HG03280 (cell line): ENCODE results near the gene CNOT2.
"Not testable (repeated sequence)": the region's sequence is repeated elsewhere in the genome, so short reads cannot be mapped to it uniquely, and the experiment has no call there.

Experiments used
- ATAC-seq: cut with Tn5 transposase; IDR thresholded peaks from one replicate; pipeline ENCODE4 v1.9.1; 2021; ENCODE audit warnings: mild to moderate bottlenecking, moderate library complexity; ENCODE audit not compliant: unreplicated experiment

The CNOT2 gene

DNA sequence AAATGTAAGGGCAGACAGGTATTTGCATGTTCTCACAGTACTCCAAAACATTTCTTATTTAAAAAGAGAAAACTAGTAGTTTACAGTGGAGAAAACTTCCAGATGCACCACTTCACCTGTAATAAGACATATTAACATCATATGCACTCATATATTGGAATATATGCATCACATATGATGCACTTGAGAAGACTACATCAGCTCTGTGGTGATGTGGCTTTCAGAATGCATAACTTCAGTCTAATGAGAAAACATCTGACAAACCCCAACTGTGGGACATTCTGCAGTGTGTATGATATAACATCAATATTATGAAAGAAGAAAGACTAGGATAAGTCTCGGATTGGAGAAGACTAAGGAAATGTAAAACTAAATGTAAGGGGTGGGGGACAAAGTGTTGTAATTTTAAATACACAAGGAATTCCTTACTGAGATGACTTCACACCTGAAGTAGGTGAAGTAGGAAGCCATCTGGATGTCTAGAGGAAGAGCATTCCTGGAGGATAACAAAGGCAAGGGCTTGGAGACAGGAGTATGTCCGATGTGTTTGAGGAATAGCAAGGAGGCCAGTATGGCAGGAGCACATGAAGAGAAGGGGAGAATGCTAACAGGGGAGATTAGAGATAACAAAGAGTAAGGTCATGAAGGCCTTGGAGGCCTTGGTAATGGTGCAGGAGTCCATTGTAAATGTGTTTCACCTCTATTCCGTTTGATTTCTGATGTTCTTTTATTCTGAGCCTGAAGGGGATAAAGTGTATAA lies 49.0 kb downstream of the CNOT2 start:
- no peak for ATAC-seq

DNA sequence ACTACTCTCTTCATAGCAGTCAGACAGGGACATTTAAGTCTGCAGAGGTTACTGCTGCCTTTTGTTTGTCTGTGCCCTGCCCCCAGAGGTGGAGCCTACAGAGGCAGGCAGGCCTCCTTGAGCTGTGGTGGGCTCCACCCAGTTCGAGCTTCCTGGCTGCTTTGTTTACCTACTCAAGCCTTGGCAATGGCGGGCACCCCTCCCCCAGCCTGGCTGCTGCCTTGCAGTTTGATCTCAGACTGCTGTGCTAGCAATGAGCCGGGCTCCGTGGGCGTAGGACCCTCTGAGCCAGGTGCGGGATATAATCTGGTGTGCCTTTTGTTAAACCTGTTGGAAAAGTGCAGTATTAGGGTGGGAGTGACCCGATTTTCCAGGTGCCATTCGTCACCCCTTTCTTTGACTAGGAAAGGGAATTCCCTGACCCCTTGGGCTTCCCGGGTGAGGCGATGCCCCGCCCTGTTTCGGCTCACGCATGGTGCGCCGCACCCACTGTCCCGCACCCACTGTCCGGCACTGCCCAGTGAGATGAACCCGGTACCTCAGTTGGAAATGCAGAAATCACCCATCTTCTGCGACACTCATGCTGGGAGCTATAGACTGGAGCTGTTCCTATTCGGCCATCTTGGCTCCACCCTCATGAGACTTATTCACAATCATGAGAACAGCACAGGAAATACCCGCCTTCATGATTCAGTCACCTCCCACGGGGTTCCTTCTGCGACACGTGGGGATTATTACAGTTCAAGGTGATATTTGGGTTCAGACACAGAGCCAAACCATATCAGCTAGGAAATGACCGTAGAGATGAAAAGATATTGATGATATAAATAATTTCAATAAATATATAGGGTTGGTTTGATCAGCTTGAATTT lies 61.7 kb downstream of the CNOT2 start:
- ATAC-seq: not testable (repeated sequence)

DNA sequence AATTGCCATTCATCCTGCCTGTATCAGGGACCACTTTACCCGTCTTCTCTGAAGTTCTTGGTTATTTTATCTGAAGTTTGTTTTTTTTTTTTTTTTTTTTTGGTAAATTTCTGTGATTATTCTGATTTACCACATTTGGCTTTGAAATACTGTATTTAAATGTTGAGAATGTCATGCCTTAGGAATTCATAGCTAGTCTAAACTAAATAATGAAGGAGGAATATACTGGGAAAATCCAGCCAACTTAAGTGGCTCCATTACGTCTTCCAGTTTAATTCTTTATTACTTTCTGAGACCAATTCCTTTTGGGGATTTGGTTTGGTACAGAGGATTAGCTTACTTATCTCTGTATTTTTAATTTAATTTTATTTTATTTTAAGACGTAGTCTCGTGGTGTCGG lies 62.6 kb downstream of the CNOT2 start:
- no peak for ATAC-seq

DNA sequence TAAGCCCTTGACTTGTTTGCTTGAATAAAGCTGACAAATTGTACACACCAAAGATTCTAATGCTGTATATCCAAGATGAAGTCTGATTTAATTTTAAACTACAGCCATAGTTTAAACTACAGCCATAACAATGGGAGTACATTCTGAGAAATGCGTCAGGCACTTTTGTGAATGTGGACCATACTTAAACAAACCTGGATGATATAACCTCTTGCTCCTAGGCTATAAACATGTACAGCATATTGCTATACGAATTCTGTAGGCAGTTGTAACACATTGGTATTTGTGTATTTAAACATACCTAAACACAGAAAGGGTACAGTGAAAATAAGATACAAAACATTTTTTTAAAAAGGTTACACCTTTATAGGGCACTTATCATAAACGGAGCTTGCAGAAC lies 63.4 kb downstream of the CNOT2 start:
- no peak for ATAC-seq

DNA sequence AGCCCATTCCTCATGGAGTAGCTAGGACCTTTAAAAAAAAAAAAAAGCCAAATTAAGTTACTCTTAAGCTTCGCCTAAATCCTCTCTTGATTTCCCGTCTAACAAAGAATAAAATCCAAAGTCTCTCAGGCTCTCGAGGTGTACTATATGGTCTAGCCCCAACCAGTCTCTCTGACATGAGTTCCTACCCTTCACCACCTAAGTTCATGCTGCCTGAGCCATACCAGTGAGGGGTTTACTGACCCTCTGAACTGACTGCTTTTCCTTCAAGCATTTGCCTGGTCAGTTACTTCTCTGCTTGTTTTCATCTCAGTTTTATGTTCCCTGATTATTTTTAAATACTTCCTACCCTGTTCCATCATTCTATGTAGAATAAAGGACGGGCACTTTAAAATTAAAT lies 64.6 kb downstream of the CNOT2 start:
- ATAC-seq: no peak

DNA sequence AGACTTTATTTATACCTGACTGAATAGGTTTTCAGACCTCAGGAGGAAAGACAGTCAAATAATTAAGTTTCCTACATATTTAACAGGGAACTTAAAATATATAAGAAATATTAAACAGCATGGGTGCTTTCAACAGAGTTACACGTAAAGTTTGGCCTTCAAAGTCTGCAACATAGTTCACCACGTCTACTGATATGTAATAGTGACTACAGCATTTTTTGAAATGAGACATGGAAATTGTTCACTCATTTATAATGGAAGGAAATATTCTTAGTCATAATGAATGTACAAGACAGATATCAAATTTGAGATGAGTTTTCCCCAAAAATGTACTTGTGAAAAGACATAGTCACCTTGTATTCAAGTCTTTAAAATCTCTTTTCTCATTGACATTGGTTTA lies 66.1 kb downstream of the CNOT2 start:
- no peak for ATAC-seq

DNA sequence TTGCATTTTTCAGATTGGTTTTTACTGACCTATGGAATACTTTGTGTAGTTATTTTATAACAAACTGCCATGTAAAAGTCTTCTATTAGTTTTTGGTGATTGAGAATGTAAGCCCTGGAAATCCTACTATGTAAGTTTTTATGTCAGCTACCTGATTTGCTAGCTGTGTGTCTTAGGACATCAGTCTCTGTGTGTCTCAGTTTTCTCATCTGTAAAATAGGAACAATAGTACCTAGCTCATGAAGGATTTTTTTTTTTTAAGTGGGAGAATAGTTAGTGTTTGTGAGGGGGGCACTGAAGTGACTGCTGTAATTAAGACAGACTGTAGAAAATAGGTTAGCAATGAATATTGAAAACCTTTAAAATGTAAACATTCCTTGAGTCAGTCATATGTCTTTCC lies 70.9 kb downstream of the CNOT2 start:
- ATAC-seq: no peak

DNA sequence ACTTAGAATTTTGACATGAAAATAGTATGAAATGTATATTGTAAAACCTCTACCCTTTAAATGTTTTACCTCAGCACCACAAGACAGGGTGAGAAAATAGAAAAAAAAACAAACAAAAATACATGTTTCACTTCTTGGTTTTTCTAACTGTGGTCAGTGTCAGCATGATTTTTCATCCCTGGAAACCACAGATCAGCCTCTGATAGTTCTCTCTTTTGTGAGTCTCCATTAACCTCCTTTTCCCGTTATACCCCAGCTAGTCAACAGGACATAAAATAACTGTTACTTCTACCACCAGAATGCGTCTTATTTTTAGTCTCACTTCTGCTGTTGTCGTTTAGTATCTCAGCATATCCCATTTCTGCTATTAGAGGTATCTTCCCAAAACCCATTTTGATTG lies 74.5 kb downstream of the CNOT2 start:
- peak; percentile 93 for ATAC-seq

DNA sequence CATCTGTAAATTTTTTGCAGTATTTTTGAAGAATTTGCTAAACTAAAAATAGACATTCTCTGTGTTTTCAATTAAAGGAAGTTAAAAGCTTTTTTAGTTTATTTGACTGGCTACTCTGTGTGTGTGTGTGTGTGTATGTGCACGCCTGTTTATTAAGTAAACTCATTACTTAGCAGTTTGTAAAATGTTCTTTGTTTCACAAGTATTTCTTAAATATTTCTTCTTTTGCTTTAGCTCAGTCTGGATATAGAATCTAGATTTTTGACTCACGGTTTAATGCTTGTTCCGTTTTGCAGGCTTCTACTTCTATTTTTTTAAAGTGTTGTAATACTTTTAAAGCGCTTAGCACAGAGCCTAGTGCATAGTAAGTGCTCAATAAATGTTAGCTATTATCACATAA lies 76.4 kb downstream of the CNOT2 start:
- no peak for ATAC-seq

DNA sequence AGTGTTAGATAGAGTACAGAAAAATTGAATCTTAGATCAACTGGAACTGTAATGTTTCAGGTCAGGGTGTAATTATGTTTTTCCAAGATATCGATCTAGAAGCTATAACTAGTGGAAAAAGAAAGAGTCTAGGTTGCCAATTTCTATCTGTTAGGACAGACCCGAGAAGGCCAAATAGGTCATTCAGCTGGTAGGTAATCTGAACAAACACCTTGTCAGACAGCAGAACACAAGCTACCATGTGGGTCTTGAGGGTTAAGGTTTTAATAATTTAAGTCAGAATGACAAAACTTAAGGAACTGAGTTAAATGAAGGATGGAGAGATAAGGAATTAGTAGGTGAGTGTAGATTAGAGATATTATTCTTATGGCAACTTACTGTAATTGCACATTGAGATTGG lies 78.0 kb downstream of the CNOT2 start:
- no peak for ATAC-seq

DNA sequence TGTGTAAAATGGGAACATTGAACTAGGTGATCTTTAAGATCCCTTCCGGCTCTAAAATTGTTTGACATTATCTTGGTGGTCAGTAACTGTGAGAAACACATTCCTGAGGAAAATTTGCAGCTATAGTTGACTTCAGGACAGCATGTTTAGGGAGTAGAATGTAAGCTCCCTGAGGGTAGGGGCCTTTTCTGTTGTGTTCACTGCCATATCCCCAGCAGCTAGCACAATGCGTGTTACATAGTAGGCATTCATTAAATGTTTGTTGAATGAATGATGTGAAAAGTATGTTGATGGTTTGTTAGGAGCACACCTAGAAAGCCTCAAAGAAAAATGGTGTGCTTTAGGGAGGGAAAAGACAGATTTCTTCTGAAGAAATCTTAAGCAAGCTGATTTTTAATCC lies 84.3 kb downstream of the CNOT2 start:
- no peak for ATAC-seq

DNA sequence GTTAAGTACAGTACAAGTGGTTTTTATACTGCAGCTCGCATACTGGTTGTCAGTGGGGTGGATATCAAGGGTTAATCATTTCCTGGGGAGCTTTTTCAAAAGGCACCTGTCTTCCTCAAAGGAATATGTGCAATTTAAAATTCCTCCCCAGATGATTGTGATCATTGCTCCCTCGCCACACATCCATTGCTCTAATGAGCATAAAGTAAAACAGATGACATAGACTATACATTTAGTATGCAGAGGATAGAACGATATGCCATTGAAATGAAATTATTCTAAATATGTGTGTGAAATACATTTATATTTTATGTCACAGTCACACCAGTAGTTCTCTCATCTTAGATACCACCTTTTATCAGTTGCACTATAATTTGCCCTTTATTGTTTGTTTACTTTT lies 86.5 kb downstream of the CNOT2 start:
- no peak for ATAC-seq

DNA sequence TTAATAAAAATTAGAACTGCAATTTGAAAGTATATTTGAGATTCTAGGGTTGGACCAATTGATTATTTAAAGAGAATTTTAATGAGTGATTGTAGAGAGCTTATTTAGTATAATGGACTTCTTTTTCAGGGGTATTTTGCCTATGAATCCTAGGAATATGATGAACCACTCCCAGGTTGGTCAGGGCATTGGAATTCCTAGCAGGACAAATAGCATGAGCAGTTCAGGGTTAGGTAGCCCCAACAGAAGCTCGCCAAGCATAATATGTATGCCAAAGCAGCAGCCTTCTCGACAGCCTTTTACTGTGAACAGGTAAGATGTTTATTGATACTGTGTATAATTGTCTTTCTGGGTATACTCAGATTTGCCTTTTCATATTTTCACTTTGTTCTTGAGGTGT lies 86.9 kb downstream of the CNOT2 start:
- no peak for ATAC-seq

DNA sequence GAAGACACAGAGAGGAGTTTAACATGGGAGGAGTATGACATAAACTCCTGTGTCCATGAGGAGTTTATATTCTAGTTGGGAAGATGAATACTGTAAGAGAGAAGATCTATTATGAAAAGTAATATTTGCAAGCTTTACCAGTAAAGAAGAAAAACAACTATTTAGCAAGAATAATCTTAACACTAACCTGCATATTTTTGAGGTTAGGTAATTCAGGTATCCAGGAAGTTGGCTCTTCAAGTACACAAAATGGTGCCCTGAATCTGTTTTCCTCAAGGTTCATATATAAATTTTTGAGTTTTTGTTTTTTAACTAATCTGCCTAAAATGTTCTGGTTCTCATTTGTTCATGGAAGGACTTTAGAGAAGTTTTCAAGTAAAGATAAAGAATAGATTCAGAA lies 89.0 kb downstream of the CNOT2 start:
- no peak for ATAC-seq

DNA sequence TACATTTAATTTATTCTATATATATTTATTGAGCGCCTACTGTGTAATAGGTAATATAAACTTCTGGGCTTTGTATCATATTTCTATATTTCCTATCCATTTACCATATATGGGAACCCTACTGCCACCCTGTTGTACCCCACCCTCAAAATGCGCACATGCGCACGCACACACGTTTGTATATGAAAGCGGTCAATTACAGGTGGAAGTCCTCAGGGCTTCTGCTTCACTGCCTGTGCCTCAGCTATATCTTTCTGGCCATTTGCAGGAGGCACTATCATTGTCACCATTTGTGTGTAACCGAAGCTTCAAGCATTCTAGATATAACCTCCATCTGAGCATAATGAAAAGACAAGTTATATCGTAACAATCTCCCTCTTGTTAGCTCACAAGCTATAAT lies 91.5 kb downstream of the CNOT2 start:
- ATAC-seq: no peak

DNA sequence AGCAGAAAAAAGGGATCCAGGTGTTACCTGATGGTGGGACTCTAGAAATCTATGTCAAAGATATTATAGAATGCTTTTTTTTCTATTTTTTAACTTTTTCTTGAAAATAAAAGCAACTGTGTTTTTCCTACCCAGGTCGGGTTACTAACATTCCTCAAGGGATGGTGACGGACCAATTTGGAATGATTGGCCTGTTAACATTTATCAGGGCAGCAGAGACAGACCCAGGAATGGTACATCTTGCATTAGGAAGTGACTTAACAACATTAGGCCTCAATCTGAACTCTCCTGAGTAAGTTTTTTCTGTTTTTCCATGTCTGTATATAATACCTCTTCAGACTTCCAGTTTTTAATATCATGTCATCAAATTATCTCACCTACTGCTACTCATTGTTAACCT lies 95.3 kb downstream of the CNOT2 start:
- ATAC-seq: no peak

DNA sequence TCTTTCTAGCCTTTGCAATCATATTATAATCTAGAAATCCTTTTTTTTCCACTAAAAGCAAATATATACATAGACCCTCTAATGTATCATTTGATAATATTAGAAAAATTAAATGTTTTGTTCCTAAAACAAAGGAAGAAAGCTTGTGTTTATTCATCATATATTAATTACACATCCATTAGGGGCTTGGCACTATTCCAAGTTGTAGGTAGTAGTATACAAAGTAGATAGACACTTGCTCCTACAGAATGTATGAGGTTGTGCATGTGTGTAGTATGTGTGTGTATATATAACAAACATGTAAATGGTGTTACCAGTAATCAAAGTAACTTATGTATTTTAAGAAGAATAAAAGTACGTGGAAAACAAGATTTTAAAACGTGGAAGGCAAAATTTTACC lies 107.8 kb downstream of the CNOT2 start:
- no peak for ATAC-seq

DNA sequence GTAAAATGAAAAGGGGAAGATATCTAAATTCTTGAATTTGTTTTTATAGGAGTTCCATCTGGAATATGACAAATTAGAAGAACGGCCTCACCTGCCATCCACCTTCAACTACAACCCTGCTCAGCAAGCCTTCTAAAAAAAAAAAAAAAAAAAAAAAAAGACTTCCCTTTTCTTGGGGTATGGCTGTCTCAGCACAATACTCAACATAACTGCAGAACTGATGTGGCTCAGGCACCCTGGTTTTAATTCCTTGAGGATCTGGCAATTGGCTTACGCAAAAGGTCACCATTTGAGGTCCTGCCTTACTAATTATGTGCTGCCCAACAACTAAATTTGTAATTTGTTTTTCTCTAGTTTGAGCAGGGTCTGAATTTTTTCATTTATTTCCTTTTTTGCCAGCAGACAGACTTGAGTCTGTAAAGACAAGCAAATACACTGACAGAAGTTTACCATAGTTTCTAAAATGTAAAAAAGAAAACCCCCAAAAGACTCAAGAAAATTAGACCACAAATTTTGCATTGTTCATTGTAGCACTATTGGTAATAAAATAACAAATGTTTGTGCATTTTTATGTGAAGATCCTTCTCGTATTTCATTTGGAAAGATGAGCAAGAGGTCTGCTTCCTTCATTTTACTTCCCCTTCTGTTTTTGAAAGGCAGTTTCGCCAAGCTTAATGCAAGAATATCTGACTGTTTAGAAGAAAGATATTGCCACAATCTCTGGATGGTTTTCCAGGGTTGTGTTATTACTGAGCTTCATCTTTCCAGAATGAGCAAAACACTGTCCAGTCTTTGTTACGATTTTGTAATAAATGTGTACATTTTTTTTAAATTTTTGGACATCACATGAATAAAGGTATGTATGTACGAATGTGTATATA lies 110.8 kb downstream of the CNOT2 start:
- no peak for ATAC-seq

DNA sequence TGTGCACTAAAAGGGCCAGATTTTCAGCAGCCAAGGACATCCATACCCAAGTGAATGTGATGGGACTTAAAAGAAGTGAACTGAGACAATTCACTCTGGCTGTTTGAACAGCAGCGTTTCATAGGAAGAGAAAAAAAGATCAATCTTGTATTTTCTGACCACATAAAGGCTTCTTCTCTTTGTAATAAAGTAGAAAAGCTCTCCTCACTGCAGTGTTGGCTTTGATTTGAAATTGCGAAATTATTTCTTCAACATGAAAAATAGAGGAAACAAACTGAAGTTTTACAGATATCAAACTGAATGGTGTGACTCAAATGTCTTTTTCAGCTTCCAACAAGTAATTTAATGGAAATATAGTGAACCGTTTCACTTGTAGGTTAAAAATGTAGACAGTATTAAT lies 111.6 kb downstream of the CNOT2 start:
- no peak for ATAC-seq

DNA sequence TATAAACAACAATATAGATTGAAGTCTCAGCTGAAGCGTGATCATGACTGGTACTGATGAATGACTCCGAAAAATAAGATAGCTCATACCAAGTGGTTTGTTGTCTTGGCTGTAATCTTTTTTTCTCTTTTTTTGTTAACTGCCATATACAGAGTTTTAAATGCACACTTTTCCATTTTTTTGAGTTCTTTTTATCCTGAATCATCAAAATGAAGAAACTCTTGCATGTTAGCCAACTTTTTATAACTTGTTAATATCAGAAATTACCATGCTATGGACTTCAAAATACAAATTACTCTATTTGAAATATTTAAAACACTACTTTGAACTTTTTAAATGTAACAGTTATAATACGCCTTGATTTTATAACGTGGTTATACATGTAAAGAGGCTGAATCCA lies 112.7 kb downstream of the CNOT2 start:
- no peak for ATAC-seq

DNA sequence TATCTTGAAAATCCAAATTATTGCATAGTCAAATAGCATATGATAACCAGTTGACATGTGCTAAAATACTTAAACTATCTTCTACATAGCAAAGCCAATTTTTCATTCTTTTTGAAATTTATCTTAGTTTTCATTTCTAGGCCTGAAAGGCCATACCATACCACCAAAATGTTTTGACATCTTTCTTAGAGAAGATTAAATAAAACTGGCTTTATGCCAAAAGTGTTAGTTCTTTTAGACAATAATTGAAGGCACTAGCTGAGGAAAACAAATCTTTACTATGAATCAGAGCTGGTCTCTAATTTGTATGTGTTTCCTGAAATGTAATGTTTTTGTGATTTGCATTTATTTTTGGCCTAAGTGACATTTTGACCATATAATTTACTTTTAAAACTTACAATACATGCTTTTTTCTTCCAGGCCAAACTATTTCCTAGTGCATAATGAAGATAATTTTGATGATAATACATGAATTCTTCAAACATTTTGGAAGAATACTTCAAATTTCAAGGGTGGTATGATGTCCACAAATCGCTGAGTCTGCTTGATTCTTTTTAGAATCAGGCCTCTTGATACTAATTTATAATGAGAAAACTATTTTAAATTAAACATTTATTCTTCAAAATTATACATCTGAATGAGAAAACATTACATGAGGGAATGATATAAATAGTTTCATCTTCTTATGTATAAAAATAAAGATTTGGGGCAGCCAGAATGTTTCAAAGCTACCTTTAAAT lies 116.4 kb downstream of the CNOT2 start:
- ATAC-seq: no peak
